GM12878 (cell line): Measurements from ENCODE around the gene CD93. TPM values are rescaled to one million over a fixed set of nuclear protein-coding genes. Genes with fewer than 3 reads are reported as not detected.

Source experiments
- ATAC-seq: fragments of 200-7000 bp; cut with Tn5 transposase; 3 replicates; pipeline ENCODE4 v1.9.1; 2020; ENCODE audit warnings: mild to moderate bottlenecking, moderate library complexity
- BruUV-seq: library from RNA; stranded (reverse); fragments of 400-500 nt; replicated peaks from 2 replicates; lab custom pipeline; 2021; lab: Mats Ljungman, UMichigan
- CTCF ChIA-PET: fragments of 300-600 bp; sonication (Branson Sonifier 250); formaldehyde crosslinking; extraction: SDS; loops from one replicate; lab custom pipeline; 2021; ENCODE audit warnings: inconsistent platforms; lab: Yijun Ruan, JAX
- POLR2A ChIA-PET: fragments of 350-600 bp; formaldehyde crosslinking; extraction: SDS; loops from one replicate; lab custom pipeline; 2021; ENCODE audit warnings: inconsistent platforms; lab: Charles Lee
- RAD21 ChIA-PET: fragments of 300-600 bp; sonication (Branson Sonifier 250); formaldehyde crosslinking; loops from one replicate; lab custom pipeline; 2023; ENCODE audit warnings: antibody characterized with exemption; ENCODE audit not compliant: unreplicated experiment; lab: Charles Lee
- SMC1A ChIA-PET: fragments of 300-600 bp; sonication (Branson Sonifier 250); formaldehyde crosslinking; loops from one replicate; lab custom pipeline; 2023; ENCODE audit not compliant: unreplicated experiment, uncharacterized antibody; lab: Charles Lee
- DNase-seq: peaks from one replicate; pipeline ENCODE4 v3.0.0-alpha.2; 2011; ENCODE audit warnings: low read depth, low spot score
- FAIRE-seq: peaks from 3 replicates; lab custom pipeline; 2011; peaks lifted over from hg19 to GRCh38; lab: Jason Lieb, UNC
- H2AFZ ChIP-seq: 2 replicates; pipeline ENCODE4 v1.6.0; 2011; ENCODE audit warnings: low read depth, low read length, control low read depth; ENCODE audit not compliant: control insufficient read depth
- H3K27ac ChIP-seq: 2 replicates; pipeline ENCODE4 v1.5.1; 2011; ENCODE audit warnings: control low read depth; ENCODE audit not compliant: control insufficient read depth, insufficient read depth
- H3K27me3 ChIP-seq, 2 experiments: replicated peaks in 1 of 2; 2 replicates each; pipeline versions ENCODE4 v1.6.0 to v1.6.1; 2011; ENCODE audit warnings: low read length in 1 of 2; ENCODE audit not compliant: control insufficient read depth in 2 of 2, insufficient read depth in 2 of 2
- H3K36me3 ChIP-seq, 2 experiments: 2 replicates each; pipeline ENCODE4 v1.5.1; 2011; ENCODE audit warnings: low read length in 1 of 2; ENCODE audit not compliant: control insufficient read depth in 2 of 2, insufficient read depth in 2 of 2
- H3K4me1 ChIP-seq: 2 replicates; pipeline ENCODE4 v1.6.1; 2011; ENCODE audit warnings: mild to moderate bottlenecking, low read length, moderate library complexity, mixed read lengths; ENCODE audit not compliant: control insufficient read depth, insufficient read depth
- H3K4me2 ChIP-seq: 2 replicates; pipeline ENCODE4 v1.6.0; 2011; ENCODE audit warnings: control low read depth; ENCODE audit not compliant: control insufficient read depth, insufficient read depth
- H3K4me3 ChIP-seq: fragments of 200-600 bp; sonication (generic); 2 replicates; pipeline ENCODE4 v1.5.1; 2016
- H3K79me2 ChIP-seq: 2 replicates; pipeline ENCODE4 v1.6.0; 2011; ENCODE audit warnings: low read length; ENCODE audit not compliant: control insufficient read depth, insufficient read depth
- H3K9ac ChIP-seq: 2 replicates; pipeline ENCODE4 v1.8.0; 2011; ENCODE audit warnings: low read length, control low read depth, mixed read lengths; ENCODE audit not compliant: control insufficient read depth, insufficient read depth
- H3K9me3 ChIP-seq: replicated peaks from 3 replicates; pipeline ENCODE4 v1.5.1; 2011; ENCODE audit warnings: mild to moderate bottlenecking, low read length; ENCODE audit not compliant: control insufficient read depth, insufficient read depth
- H4K20me1 ChIP-seq: 2 replicates; pipeline ENCODE4 v1.6.0; 2011; ENCODE audit not compliant: control insufficient read depth, insufficient read depth
- BHLHE40 ChIP-seq, 2 experiments: fragments of 450-650 bp in 1 of 2; IDR thresholded peaks; 2 replicates each; pipeline ENCODE4 v1.6.1; 2011 to 2017; ENCODE audit warnings: low read depth in 2 of 2, borderline replicate concordance in 1 of 2, improper control_type of control experiment in 1 of 2, low read length in 1 of 2, mild to moderate bottlenecking in 1 of 2
- DPF2 ChIP-seq: fragments of 450-650 bp; IDR thresholded peaks from 2 replicates; pipeline ENCODE4 v1.6.1; 2017; ENCODE audit warnings: mild to moderate bottlenecking
- MEF2B ChIP-seq: fragments of 450-650 bp; IDR thresholded peaks from 2 replicates; pipeline ENCODE4 v1.6.1; 2018; ENCODE audit warnings: mild to moderate bottlenecking, moderate library complexity; ENCODE audit not compliant: partially characterized antibody, poor library complexity, severe bottlenecking
- MTA3 ChIP-seq: IDR thresholded peaks from 2 replicates; pipeline ENCODE4 v1.6.1; 2012; ENCODE audit warnings: low read length, inconsistent platforms, borderline replicate concordance
- NFYB ChIP-seq: IDR thresholded peaks from 2 replicates; pipeline ENCODE4 v1.6.1; 2011; ENCODE audit warnings: low read depth, mild to moderate bottlenecking, low read length, improper control_type of control experiment, moderate library complexity; ENCODE audit not compliant: insufficient read depth
- NR2C2 ChIP-seq: IDR thresholded peaks from 2 replicates; pipeline ENCODE4 v1.6.1; 2011; ENCODE audit warnings: borderline replicate concordance, low read depth; ENCODE audit not compliant: control insufficient read depth, insufficient read length
- RCOR1 ChIP-seq: conservative IDR thresholded peaks from 2 replicates; pipeline ENCODE4 v1.6.1; 2012; ENCODE audit warnings: low read depth, low read length, improper control_type of control experiment
- RFX5 ChIP-seq: IDR thresholded peaks from 2 replicates; pipeline ENCODE4 v1.6.1; 2011; ENCODE audit warnings: low read depth, low read length, improper control_type of control experiment
- STAT1 ChIP-seq: fragments of 450-650 bp; conservative IDR thresholded peaks from 2 replicates; pipeline ENCODE4 v1.6.1; 2014; ENCODE audit warnings: antibody characterized with exemption, mild to moderate bottlenecking
- WGBS: methylation state at CpG from one replicate; pipeline ENCODE4 v1.1.6; 2016; ENCODE audit warnings: low lambda C conversion rate; ENCODE audit not compliant: insufficient replicate concordance, insufficient coverage; ENCODE audit errors: missing lambda C conversion rate; 5-methylcytosine and 5-hydroxymethylcytosine counted together
- in situ Hi-C: fragments of 300-500 bp; cut with MboI; formaldehyde crosslinking; loops from 9 replicates; pipeline ENCODE4 v1.14.3; 2018; ENCODE audit warnings: mixed read lengths
- intact Hi-C: fragments of 100-400 bp; cut with micrococcal nuclease; formaldehyde crosslinking; loops from one replicate; pipeline ENCODE4 v1.14.2; 2022; ENCODE audit not compliant: unreplicated experiment
- polyA plus RNA-seq, 11 experiments: library from polyadenylated mRNA; depleted of rRNA in 4 of 11; unstranded in 6 of 11; stranded (reverse) in 5 of 11; fragments of >200 nt; fragmentation: Nextera tagmentation in 4 of 11; fragmentation: Illumina TruSeq in 1 of 11; extraction: Ambion mirVana in 4 of 11; extraction: Trizol in 1 of 11; gene quantifications; 1 replicate in 1 of 11; 2 replicates in 10 of 11; pipeline versions ENCODE4 v1.2.1 to v1.2.3, GENCODE V29; 2011 to 2016; ENCODE audit warnings: inconsistent platforms in 2 of 11, missing spikeins in 2 of 11, low read depth in 1 of 11
- total RNA-seq, 4 experiments: library from RNA; depleted of rRNA in 3 of 4; stranded (reverse); fragments of >200 nt in 3 of 4; fragmentation: Illumina TruSeq in 1 of 4; extraction: Trizol in 1 of 4; gene quantifications; 2 replicates each; pipeline versions ENCODE4 v1.2.1 to v1.2.3, GENCODE V29; 2013 to 2021
- TF ChIP-seq, protein P1 (sequence below): fragments of 450-650 bp; IDR thresholded peaks from 2 replicates; pipeline ENCODE4 v1.6.1; 2017; ENCODE audit warnings: borderline replicate concordance
- TF ChIP-seq, protein P2 (sequence below): fragments of 450-650 bp; IDR thresholded peaks from 2 replicates; pipeline ENCODE4 v1.6.1; 2016; ENCODE audit warnings: mild to moderate bottlenecking
- TF ChIP-seq, protein P3 (sequence below): IDR thresholded peaks from 2 replicates; pipeline ENCODE4 v1.6.1; 2012; ENCODE audit warnings: improper control_type of control experiment, low read depth, low read length; ENCODE audit not compliant: insufficient replicate concordance

CD93 gene
- total and polyA plus RNA-seq, 10 of the 15 experiments (the other 5 are each of a cell fraction or from before 2014, with no cell fraction given): 0.20 to 2.7 (median 0.92) TPM

DNA sequence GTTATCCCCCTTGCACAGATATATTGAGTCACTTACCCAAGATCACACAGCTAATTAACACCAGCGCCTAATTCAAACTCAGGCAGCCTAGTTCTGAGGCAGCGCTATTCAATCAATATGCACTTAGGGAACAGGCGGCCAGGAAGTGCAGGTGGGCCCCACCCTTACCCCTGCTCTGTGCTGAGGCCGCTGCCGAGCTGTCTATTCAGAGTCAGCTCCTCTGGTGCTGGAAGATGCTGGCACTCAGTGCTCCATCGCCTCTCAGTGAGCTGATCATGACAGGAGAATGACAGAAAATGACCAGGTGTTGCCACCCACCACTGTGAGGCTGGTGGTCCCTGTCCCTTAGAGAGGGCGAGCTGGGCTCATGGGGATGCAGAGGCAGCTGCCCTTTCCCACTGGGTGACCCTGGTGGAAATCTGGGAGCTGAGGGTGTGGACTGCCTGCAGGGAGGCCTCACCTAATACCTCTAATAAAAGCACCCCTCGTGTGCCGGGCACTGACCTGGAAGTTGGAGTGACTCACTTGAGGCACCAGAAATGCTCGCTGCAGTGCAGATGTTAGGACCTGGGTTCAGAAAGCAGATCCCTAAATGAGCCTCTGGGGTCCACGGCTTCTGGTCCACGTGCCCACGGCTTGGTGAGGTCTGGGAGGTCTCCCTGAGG, 42.5 kb upstream of the CD93 start (continued):
- TF ChIP-seq, protein P1, sequence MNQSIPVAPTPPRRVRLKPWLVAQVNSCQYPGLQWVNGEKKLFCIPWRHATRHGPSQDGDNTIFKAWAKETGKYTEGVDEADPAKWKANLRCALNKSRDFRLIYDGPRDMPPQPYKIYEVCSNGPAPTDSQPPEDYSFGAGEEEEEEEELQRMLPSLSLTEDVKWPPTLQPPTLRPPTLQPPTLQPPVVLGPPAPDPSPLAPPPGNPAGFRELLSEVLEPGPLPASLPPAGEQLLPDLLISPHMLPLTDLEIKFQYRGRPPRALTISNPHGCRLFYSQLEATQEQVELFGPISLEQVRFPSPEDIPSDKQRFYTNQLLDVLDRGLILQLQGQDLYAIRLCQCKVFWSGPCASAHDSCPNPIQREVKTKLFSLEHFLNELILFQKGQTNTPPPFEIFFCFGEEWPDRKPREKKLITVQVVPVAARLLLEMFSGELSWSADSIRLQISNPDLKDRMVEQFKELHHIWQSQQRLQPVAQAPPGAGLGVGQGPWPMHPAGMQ: no peak
- TF ChIP-seq MEF2B (no peak), STAT1 (no peak)

DNA sequence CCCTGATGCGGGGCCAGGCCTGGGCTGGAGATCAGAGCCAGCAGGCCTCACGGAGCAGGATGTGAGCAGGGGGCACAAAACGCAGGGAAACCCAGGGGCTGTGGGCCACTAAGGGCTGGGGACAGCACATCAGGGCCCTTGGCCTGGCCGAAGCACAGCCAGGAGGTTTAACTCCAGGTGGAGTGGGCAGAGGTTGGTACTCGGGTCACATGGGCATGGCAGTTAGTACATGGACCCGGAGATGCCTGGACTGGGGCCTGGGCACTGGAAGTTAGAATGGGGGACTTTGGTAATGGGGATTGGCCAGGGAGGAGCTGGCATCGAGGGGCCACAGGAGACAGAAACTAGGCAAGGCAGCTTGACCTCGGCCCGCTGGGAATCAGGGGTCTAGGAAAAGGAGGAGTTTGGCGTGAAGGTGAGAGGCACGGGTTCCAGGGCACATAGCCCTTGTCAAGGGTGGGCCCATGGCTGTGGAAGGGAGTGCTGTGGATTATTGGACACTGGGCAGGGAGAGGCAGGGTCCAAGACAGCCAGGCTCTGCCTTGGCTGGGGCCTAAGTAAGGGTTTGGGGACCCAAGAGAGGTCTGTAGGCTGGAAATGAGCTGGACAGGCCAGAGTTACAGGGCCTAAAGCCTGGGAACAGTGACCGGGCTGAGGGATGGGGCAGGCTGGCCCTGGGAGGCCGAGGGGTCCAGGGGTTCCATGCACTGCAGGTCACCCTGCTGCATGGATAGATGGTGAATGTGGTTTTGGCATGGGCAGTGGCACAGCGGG, 41.6 kb upstream of the CD93 start:
- intact Hi-C loops: no loop called here
- no peak overlapping the region for H3K4me2 ChIP-seq
- no TSS peak for BruUV-seq
- H3K9me3 ChIP-seq: no peaks in the 10 kb centered on the region
- TF ChIP-seq BHLHE40 (IDR thresholded peaks at IDR 0.05; ENCODE audit: borderline replicate concordance in 1 of 2, low read depth in 2 of 2, low read length in 1 of 2): no peak
- TF ChIP-seq NFYB: no peak
- TF ChIP-seq MTA3: no peak
- TF ChIP-seq, protein P2, sequence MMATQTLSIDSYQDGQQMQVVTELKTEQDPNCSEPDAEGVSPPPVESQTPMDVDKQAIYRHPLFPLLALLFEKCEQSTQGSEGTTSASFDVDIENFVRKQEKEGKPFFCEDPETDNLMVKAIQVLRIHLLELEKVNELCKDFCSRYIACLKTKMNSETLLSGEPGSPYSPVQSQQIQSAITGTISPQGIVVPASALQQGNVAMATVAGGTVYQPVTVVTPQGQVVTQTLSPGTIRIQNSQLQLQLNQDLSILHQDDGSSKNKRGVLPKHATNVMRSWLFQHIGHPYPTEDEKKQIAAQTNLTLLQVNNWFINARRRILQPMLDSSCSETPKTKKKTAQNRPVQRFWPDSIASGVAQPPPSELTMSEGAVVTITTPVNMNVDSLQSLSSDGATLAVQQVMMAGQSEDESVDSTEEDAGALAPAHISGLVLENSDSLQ: no peak
- TF ChIP-seq, protein P3, sequence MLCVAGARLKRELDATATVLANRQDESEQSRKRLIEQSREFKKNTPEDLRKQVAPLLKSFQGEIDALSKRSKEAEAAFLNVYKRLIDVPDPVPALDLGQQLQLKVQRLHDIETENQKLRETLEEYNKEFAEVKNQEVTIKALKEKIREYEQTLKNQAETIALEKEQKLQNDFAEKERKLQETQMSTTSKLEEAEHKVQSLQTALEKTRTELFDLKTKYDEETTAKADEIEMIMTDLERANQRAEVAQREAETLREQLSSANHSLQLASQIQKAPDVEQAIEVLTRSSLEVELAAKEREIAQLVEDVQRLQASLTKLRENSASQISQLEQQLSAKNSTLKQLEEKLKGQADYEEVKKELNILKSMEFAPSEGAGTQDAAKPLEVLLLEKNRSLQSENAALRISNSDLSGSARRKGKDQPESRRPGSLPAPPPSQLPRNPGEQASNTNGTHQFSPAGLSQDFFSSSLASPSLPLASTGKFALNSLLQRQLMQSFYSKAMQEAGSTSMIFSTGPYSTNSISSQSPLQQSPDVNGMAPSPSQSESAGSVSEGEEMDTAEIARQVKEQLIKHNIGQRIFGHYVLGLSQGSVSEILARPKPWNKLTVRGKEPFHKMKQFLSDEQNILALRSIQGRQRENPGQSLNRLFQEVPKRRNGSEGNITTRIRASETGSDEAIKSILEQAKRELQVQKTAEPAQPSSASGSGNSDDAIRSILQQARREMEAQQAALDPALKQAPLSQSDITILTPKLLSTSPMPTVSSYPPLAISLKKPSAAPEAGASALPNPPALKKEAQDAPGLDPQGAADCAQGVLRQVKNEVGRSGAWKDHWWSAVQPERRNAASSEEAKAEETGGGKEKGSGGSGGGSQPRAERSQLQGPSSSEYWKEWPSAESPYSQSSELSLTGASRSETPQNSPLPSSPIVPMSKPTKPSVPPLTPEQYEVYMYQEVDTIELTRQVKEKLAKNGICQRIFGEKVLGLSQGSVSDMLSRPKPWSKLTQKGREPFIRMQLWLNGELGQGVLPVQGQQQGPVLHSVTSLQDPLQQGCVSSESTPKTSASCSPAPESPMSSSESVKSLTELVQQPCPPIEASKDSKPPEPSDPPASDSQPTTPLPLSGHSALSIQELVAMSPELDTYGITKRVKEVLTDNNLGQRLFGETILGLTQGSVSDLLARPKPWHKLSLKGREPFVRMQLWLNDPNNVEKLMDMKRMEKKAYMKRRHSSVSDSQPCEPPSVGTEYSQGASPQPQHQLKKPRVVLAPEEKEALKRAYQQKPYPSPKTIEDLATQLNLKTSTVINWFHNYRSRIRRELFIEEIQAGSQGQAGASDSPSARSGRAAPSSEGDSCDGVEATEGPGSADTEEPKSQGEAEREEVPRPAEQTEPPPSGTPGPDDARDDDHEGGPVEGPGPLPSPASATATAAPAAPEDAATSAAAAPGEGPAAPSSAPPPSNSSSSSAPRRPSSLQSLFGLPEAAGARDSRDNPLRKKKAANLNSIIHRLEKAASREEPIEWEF: no peak
- no peak for TF ChIP-seq NR2C2
- TF ChIP-seq RFX5: no peak
- TF ChIP-seq DPF2: no peak
- TF ChIP-seq RCOR1: no peak
- ChIA-PET CTCF (interaction anchor here (2.9 to 4.0 kb wide), 2 partner anchors 13 to 48 kb away, joined by 10 to 11 read pairs; no protein-coding TSS in a partner anchor), RAD21 (interaction anchor here (0.5 to 2.6 kb wide), 5 partner anchors 11 to 36 kb away, joined by 3 to 22 read pairs (median 4); no protein-coding TSS in a partner anchor), POLR2A (interaction anchor here (1.2 kb wide), 1 partner anchor 21 kb away, joined by 3 read pairs; no protein-coding TSS in a partner anchor), SMC1A (interaction anchor here (0.6 to 4.8 kb wide), 8 partner anchors 9 to 22 kb away, joined by 3 to 28 read pairs (median 8); no protein-coding TSS in a partner anchor)
- H3K9ac ChIP-seq: no peak overlapping the region
- H3K27ac ChIP-seq: no peak overlapping the region
- no peak overlapping the region for H2AFZ ChIP-seq
- H3K27me3 ChIP-seq: no peaks in the 10 kb centered on the region
- H3K79me2 ChIP-seq: no peaks in the 10 kb centered on the region
- no peaks in the 10 kb centered on the region for H3K36me3 ChIP-seq
- peaks cover 14% of the 10 kb centered on the region for H3K4me1 ChIP-seq
- ATAC-seq: no peak
- FAIRE-seq: no peak
- WGBS: 52% methylated on average over 13 of the region's 14 CpGs
- no peak overlapping the region for H3K4me3 ChIP-seq
- in situ Hi-C loops: no loop called here
- H4K20me1 ChIP-seq: no peaks in the 10 kb centered on the region
- no peak for DNase-seq
